NCI-H1417 treated with DMSO at 0.1 percent for 48 hours (cell line): ENCODE data around the gene PRR19.

Source experiments
- DNase-seq: peaks from one replicate; lab custom pipeline; 2025; lab: John Stamatoyannopoulos, UW

PRR19 gene

DNA sequence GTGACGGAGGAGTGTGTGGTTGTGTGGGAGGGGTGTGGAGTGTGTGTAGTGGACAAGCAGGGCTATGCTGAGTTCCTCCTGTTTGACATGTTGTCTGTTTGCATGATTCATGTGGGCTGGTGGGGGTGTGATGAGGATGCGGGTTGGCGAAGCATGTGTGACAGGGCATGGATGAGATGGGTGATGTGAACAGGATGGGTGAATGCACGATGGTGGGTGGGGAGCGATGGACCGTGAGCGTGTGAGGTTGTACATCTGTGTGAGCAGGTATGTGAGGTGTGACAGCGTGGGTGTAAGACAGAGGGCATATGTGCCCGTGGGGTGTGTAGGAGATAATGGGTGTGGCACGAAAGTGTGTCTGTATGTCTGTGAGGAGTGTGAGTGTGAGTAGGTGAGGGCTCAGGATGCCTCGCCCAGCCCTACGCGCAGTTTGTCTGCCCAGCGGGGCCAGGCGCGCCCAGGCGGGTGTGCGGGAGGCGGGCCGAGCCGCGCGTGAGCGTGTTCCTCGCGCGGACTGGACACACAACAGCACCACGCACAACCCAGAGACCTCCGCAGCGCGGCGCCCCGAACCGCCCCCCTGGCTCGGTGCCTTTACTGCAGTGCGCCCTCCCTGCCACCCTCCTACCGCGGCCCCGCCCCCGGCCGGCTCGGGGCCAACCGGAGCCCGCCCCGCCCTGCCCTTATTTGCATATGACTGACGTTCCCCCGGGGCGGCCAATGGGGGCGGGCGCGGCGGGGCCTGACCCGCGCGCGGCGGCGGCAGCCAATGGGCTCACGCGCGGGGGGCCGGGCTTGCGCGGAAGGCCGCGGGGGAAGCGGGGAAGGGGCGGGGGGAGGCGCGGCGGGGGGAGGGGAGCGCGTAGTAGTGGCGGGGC lies 18.5 kb upstream of the PRR19 start:
- peak; percentile 47 for DNase-seq

DNA sequence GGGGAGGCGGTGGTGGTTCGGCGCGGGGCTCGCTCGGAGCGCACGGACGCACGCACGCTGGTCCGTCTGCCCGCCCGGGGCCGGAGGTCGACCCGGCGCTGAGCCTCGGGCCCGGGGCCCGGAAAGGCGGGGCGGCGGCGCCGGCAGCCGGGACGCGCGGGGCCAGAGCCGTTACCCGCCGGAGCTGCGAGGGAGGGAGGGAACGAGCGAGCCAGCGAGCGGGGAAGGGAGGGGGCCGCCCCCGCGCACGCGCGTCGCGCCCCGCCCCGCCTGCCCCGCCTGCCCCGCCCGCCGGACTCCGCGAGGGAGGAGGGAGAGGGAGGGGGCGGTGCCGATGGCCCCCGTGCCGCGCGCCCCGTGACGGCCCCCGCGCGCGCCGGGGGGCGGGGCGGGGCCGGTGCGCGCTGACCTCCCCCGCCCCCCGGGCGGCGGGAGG lies 17.8 kb upstream of the PRR19 start:
- no peak for DNase-seq

DNA sequence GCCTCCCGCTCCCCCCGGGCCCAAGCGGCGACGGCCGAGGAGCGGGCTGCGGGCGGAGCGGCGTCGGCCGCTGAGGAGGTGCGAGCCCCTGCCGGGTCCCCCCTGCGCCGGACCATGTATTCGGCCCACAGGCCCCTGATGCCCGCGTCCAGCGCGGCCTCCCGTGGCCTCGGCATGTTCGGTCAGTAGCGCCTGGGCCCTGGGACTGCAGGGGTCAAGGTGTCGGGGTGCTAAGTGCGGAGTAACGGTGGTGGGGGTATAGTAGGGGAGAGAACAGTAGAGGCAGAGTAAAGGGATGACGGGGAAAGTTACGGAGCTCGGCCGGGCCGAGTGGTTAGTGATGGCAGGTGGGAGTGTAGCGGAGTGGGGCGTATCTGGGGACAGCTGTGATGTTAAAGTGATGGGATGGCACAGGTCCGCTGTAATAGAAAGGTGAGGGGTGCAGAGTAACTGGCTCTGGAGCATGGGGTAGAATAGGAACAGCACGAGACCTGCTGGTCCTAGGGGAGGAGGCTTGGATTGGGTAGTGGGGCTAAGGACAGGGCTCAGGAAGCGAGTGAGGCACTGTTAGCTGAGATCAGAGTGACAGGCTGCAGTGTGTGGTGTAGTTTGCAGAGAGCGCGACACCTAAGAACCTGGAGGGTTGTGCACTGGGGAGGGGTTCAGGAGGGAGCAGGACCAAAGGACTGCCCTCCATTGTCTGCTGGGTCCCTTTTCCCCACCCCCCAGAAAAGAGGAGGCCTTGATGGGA lies 17.2 kb upstream of the PRR19 start:
- DNase-seq: no peak

DNA sequence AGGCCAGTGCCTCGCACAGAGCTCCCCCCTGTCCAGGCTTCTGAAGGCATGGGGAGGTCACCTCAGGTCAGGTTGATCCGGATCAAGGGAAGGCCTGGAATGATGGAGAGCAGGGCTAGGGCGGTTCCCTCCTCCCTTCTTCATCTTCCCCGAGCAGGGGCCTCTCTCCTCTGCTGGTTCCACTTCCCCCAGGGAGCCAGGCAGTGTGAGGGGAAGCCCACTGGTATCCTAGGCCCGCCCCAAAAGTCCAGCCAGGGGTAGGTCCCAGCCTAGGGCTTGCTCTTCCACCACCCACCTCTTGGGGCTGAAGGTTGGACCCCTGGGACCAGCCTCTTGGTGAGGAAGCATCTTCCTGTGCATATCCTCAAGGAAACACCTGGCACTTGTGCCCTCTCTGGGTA lies 16.4 kb upstream of the PRR19 start:
- DNase-seq: no peak

DNA sequence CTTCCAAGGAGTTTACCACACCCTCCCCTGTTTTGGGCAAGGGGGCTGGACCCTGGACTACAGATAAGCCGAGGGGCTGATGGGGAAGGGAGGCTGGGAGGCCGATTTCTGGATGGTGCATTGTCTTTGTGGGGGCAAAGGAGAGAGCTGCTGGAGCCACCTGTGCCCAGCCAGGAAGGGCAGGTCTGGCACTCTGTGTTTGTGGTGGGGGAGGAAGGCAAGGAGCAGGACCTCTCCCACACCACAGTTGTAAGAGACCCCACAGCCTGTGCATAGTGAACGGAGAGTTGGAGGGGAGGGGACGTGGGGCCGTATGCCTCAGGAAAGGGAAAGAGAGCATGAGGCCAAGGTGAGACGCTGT lies 16.0 kb upstream of the PRR19 start:
- DNase-seq: no peak

DNA sequence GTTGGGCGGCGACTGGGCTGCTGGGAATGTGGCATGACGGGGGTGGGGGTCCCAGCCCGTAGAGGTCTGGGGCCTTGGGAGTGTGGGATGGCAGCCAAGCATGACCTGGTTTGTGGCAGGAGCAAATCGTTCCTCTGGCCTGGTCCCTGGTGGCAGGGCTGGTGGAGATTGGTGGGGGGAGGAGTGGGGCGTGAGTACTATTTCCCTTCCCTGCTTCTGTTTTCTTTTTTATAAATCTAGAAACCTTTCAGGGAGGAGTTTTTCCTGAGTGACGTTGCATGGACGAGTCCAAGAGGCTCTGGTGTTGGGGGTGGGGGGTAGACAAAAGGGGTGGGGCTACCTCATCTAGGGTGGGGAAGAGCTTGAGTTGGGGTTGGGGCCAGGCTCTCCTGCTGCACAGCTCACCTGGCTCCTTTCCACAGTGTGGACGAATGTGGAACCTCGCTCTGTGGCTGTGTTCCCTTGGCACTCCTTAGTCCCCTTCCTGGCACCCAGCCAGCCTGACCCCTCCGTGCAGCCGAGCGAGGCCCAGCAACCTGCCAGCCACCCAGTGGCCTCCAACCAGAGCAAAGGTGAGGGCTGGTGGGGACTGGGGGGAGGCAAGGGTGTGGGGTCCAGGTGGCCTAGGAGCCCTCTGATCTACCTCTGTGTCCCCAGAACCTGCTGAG lies 15.4 kb upstream of the PRR19 start:
- DNase-seq: no peak

DNA sequence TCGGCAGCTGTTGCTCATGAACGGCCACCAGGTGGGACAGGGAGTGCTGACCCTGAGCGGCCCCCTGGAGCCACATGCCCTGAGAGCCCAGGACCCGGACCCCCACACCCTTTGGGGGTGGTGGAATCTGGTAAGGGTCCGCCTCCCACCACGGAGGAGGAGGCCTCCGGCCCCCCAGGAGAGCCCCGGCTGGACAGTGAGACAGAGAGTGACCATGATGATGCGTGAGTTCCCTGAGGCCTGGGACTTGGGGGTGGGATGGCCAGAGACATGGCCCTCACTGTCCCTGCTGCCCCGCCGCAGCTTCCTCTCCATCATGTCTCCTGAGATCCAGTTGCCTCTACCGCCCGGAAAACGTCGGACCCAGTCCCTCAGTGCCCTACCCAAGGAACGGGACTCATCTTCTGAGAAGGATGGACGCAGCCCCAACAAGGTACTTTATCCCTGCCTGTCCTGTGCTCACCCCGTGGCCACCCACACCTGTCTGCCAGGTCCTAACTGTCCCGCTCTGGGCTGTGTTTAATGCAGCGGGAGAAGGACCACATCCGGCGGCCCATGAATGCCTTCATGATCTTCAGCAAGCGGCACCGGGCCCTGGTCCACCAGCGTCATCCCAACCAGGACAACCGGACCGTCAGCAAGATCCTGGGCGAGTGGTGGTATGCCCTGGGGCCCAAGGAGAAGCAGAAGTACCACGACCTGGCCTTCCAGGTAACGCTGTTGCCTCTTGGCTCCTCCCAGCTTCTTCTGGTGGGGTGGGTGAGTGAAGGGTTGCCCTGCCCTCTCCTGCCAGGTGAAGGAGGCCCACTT lies 14.7 kb upstream of the PRR19 start:
- no peak for DNase-seq

DNA sequence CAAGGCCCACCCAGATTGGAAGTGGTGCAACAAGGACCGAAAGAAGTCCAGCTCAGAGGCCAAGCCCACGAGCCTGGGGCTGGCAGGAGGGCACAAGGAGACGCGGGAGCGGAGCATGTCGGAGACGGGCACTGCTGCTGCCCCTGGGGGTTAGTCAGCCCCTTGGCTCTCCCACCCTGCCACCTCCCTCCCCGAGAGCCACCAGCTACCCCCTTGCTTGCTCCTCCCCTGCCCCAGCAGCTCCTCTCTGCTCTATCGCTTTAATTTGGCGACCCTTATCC lies 14.2 kb upstream of the PRR19 start:
- no peak for DNase-seq

DNA sequence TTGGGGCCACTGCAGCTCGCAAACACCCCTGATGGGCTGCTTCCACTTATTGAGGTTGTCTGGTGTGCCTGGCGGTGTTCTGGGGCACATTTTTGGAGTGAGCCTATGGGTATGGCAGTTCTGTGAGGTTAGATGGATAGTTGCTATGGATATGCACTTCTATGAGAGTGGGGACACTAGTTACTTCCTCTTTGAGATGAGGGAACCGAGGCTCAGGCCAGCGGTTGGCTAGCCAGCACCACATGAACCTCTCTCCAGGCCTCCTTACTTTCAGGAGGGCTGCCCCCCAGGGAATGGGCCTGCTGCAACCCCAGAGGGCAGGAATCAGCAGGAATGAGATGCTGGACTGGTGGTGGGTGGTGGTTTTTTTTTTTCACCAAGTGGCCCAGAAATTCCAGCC lies 13.5 kb upstream of the PRR19 start:
- no peak for DNase-seq

DNA sequence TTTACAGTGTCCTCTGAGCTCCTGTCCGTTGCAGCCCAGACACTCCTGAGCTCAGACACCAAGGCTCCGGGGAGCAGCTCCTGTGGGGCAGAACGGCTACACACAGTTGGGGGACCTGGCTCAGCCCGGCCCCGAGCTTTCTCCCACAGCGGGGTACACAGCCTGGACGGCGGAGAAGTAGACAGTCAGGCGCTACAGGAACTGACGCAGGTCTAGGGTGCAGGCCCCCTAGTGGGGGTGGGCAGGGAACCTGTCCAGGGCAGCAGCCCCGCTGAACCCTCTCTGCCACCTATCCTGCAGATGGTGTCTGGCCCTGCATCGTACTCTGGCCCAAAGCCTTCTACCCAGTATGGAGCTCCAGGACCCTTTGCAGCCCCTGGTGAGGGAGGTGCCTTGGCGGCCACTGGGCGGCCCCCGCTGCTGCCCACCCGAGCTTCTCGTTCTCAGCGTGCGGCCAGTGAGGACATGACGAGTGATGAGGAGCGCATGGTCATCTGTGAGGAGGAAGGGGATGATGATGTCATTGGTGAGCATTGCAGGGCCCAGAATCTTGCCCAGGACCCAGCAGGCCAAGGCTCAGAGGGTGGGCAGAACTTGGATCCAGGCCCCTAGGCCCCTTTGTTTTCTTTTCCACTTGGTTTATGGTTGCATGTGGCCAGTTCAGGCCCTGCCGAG lies 12.9 kb upstream of the PRR19 start:
- DNase-seq: no peak

DNA sequence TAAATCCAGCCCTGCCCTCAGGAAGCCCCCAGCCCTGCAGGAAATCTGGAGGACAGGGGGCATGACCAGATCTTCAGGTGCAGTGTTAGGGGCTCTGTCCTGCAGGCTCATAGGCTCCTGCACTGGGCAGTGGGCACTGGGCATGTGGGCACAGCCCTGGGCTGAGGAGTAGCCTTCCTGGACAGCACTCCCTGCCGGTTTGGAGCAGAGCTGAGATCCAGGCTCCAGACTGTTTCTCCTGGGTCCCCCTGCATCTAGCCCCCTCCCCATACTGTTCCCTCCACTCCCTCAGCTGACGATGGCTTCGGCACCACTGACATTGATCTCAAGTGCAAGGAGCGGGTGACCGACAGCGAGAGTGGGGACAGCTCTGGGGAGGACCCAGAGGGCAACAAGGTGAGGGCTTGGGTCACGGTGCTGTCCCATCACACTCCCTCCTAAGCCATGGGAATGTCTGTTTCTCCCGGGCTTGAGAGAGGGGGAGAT lies 12.3 kb upstream of the PRR19 start:
- DNase-seq: no peak

DNA sequence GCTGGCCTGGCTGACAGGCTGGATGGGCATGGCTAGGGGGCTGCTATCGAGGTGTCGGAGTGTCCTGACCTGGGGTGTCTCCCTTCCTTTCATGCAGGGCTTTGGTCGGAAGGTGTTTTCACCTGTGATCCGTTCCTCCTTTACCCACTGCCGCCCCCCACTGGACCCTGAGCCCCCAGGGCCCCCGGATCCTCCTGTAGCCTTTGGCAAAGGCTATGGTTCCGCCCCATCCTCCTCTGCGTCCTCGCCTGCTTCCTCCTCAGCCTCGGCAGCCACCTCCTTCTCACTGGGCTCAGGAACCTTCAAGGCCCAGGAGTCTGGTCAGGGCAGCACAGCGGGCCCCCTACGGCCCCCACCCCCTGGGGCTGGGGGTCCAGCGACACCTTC lies 11.8 kb upstream of the PRR19 start:
- no peak for DNase-seq

DNA sequence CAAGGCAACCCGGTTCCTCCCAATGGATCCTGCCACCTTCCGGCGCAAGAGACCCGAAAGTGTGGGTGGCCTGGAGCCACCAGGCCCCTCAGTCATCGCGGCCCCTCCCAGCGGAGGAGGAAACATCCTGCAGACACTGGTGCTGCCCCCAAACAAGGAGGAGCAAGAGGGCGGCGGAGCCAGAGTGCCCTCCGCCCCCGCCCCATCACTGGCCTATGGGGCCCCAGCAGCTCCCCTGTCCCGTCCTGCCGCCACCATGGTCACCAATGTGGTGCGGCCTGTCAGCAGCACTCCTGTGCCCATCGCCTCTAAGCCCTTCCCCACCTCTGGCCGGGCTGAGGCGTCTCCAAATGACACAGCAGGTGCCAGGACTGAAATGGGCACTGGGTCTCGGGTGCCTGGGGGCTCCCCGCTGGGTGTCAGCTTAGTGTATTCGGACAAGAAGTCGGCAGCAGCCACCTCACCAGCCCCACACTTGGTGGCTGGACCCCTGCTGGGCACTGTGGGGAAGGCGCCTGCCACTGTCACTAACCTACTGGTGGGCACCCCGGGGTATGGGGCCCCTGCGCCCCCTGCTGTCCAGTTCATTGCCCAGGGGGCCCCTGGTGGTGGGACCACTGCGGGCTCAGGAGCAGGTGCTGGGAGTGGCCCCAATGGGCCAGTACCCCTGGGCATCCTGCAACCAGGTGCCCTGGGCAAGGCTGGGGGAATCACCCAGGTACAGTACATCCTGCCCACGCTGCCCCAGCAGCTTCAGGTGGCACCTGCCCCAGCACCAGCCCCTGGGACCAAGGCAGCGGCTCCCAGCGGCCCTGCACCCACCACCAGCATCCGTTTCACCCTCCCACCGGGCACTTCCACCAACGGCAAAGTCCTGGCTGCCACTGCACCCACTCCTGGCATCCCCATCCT lies 11.2 kb upstream of the PRR19 start:
- DNase-seq: no peak

DNA sequence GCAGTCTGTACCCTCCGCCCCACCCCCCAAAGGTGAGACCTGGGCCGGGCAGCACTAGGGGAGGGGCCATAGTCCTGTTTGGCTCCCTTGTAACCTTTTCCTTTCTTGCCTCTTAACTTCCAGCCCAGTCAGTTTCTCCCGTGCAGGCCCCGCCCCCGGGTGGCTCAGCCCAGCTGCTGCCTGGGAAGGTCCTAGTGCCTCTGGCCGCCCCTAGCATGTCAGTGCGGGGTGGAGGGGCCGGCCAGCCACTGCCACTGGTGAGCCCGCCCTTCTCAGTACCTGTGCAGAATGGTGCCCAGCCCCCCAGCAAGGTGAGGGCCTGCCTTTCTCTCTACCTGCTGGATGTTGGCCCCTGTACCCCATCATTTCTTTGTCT lies 10.5 kb upstream of the PRR19 start:
- DNase-seq: no peak

DNA sequence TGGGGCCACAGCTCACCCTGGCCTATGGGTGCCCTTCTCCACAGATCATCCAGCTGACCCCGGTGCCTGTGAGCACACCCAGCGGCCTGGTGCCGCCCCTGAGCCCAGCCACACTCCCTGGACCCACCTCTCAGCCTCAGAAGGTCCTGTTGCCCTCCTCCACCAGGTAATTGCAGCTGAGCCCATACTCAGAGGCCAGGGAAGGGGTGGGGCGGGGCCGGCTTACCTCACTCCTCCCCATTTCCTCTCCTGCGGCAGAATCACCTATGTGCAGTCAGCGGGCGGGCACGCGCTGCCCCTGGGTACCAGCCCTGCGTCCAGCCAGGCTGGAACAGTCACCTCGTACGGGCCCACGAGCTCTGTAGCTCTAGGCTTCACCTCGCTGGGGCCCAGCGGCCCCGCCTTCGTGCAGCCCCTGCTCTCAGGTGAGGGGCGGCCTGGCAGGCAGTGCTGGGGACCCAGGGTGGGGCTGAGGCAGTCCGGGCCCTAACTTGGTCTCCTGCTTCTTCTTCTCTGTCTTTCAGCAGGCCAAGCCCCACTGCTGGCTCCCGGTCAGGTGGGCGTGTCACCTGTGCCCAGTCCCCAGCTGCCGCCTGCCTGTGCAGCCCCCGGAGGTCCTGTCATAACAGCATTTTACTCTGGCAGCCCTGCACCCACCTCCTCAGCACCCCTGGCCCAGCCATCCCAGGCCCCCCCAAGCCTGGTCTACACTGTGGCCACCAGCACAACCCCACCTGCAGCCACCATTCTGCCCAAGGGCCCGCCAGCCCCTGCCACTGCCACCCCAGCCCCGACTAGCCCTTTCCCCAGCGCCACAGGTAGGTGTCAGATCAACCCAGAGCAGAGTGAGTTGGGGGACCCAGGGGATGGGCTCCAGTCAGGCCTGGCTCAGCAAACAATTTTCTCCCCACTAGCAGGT lies 9.6 kb upstream of the PRR19 start:
- DNase-seq: no peak

DNA sequence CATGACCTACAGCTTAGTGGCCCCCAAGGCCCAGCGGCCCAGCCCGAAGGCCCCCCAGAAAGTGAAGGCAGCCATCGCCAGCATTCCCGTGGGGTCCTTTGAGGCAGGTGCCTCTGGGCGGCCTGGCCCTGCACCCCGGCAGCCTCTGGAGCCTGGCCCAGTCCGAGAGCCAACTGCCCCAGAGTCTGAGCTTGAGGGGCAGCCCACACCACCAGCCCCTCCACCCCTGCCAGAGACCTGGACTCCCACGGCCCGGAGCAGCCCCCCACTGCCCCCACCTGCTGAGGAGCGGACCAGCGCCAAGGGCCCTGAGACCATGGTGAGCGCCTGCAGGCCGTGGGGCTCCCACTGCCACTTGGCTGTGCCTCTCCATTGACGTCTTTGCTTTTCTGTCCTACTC lies 9.0 kb upstream of the PRR19 start:
- DNase-seq: no peak

DNA sequence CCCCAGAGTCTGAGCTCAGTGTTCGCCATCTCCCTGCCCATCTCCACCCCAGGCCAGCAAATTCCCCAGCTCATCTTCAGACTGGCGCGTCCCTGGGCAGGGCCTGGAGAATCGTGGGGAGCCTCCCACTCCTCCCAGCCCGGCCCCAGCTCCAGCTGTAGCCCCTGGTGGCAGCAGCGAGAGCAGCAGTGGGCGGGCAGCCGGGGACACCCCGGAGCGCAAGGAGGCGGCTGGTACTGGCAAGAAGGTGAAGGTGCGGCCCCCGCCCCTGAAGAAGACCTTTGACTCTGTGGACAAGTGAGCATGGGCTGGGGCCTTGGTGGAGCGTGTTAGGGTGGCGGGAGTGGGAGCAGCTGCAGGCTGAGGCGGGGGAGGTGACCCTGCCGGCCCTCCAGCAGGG lies 8.4 kb upstream of the PRR19 start:
- DNase-seq: no peak

DNA sequence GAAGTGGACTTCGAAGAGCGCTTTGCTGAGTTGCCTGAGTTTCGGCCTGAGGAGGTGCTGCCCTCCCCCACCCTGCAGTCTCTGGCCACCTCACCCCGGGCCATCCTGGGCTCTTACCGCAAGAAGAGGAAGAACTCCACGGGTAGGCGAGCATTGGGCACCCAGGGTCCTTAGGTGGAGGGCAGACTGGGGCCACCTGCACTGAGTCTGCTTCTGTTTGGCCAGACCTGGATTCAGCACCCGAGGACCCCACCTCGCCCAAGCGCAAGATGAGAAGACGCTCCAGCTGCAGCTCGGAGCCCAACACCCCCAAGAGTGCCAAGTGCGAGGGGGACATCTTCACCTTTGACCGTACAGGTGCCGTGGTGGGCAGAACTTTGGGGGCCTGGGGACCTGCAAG lies 8.0 kb upstream of the PRR19 start:
- DNase-seq: no peak

DNA sequence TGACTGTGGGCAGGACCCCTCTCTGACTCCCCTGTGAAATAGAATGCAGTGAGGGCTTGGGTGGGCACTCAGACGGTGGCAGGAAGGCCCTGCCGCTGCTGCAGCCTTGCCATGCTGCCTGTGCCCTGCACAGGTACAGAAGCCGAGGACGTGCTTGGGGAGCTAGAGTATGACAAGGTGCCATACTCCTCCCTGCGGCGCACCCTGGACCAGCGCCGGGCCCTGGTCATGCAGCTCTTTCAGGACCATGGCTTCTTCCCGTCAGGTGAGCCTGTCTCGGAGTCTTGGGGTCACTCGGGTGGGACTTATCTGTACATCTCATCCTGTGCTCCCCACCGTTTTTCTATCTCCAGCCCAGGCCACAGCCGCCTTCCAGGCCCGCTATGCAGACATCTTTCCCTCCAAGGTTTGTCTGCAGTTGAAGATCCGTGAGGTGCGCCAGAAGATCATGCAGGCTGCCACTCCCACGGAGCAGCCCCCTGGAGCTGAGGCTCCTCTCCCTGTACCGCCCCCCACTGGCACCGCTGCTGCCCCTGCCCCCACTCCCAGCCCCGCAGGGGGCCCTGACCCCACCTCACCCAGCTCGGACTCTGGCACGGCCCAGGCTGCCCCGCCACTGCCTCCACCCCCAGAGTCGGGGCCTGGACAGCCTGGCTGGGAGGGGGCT lies 7.3 kb upstream of the PRR19 start:
- no peak for DNase-seq
